Measurements from ENCODE around the gene UBAP2.

GRCh38 chr9:33993104-33993503 lies 55.6 kb downstream of the UBAP2 start:
- TF ChIP-seq CTCF (IDR thresholded peaks at IDR 0.05) (no peak), POLR2AphosphoS5 (IDR thresholded peaks at IDR 0.05) (no peak)

All from esophagus muscularis mucosa (tissue), 3 donors.